Measurements from ENCODE around the gene HOXD1.

HOXD1 gene

GRCh38 chr2:176155356-176156044, 33.0 kb upstream of the HOXD1 start:
- TF ChIP-seq CTCF (IDR thresholded peaks at IDR 0.05; ENCODE audit: extremely low read depth, missing control alignments): no peak
- DNase-seq (ENCODE audit: low spot score): no peak

GRCh38 chr2:176156301-176156806, 32.1 kb upstream of the HOXD1 start:
- DNase-seq (ENCODE audit: low spot score): no peak
- no peak for TF ChIP-seq CTCF (IDR thresholded peaks at IDR 0.05; ENCODE audit: extremely low read depth, missing control alignments)

GRCh38 chr2:176156807-176157498, 31.5 kb upstream of the HOXD1 start, which contains the start of gene HOXD3:
Gene HOXD3, plus strand, starts transcription at chr2:176157307. Its CDS starts 11,808 bp downstream, at chr2:176169115.
- TF ChIP-seq CTCF (IDR thresholded peaks at IDR 0.05; ENCODE audit: extremely low read depth, missing control alignments): no peak
- DNase-seq (ENCODE audit: low spot score): no peak

- DNase-seq (ENCODE audit: low spot score): no peak
- TF ChIP-seq CTCF (IDR thresholded peaks at IDR 0.05; ENCODE audit: extremely low read depth, missing control alignments): no peak
Observed at GRCh38 chr2:176157499-176158185, 30.8 kb upstream of the HOXD1 start.

GRCh38 chr2:176158186-176158591, 30.3 kb upstream of the HOXD1 start:
- no peak for TF ChIP-seq CTCF (IDR thresholded peaks at IDR 0.05; ENCODE audit: extremely low read depth, missing control alignments)
- DNase-seq (ENCODE audit: low spot score): no peak

GRCh38 chr2:176158855-176159662, 29.4 kb upstream of the HOXD1 start:
- DNase-seq (ENCODE audit: low spot score): no peak
- TF ChIP-seq CTCF (IDR thresholded peaks at IDR 0.05; ENCODE audit: extremely low read depth, missing control alignments): no peak
